H1 (cell line): ENCODE measurements around the gene MROH7. TPM values are rescaled to one million over a fixed set of nuclear protein-coding genes. Genes with fewer than 3 reads are reported as not detected.

Experiments
- CEBPB ChIP-seq: IDR thresholded peaks from 2 replicates; pipeline ENCODE4 v1.6.1; 2012; ENCODE audit warnings: low read depth, low read length
- CREB1 ChIP-seq: IDR thresholded peaks from 2 replicates; pipeline ENCODE4 v1.6.1; 2012; ENCODE audit warnings: inconsistent platforms
- ZNF274 ChIP-seq: IDR thresholded peaks from 2 replicates; pipeline ENCODE4 v1.7.0; 2012; ENCODE audit warnings: low read length, borderline replicate concordance; ENCODE audit errors: extremely low read depth
- polyA plus RNA-seq, 7 experiments: library from polyadenylated mRNA; depleted of rRNA in 3 of 7; stranded (reverse) in 5 of 7; unstranded in 2 of 7; fragments of >200 nt in 5 of 7; fragments of 200-250 nt in 2 of 7; gene quantifications; 1 replicate in 5 of 7; 2 replicates in 1 of 7; 4 replicates in 1 of 7; pipeline versions ENCODE4 v1.2.1 to v1.2.3, GENCODE V29; 2011 to 2013; ENCODE audit warnings: missing spikeins in 2 of 7, mixed read lengths in 2 of 7
- total RNA-seq: library from RNA; stranded (reverse); fragmentation: NEBNext Ultra II Directional; extraction: Animal tissue kit (Norgen Biotek cat#: 25700); gene quantifications from 2 replicates; pipeline ENCODE4 v1.2.1, GENCODE V29; 2021
- TF ChIP-seq, protein P1 (sequence below): IDR thresholded peaks from 2 replicates; pipeline ENCODE4 v1.6.1; 2012; ENCODE audit warnings: inconsistent platforms

Gene MROH7
- total and polyA plus RNA-seq, 2 of the 8 experiments (the other 6 are each of a cell fraction or from before 2014, with no cell fraction given), result 0.07 to 0.20 TPM

DNA sequence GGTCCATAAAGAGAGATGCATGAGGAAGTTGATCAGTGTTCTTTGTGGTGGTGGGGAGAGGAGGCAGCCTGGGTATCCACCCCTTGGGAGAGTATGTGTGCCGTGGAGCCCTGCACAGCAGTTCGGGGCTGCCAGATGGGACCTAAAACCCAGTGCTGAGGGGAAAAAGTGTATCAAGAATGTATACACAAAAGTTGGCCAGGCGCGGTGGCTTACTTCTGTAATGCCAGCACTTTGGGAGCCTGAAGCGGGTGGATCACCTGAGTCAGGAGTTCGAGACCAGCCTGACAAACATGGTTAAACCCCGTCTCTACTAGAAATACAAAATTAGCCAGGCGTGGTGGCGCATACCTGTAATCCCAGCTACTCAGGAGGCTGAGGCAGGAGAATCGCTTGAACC, 70.0 kb downstream of the MROH7 start (continued):
- TF ChIP-seq, protein P1, sequence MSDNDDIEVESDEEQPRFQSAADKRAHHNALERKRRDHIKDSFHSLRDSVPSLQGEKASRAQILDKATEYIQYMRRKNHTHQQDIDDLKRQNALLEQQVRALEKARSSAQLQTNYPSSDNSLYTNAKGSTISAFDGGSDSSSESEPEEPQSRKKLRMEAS, result no peak
- TF ChIP-seq CEBPB (no peak), ZNF274 (no peak), CREB1 (no peak)
